HG03469 (cell line): ENCODE measurements around the gene B3GAT3.
"Not testable (repeated sequence)": the region's sequence is repeated elsewhere in the genome, so short reads cannot be mapped to it uniquely, and the experiment has no call there.

Experiments
- ATAC-seq: cut with Tn5 transposase; IDR thresholded peaks from one replicate; pipeline ENCODE4 v1.9.1; 2021; ENCODE audit warnings: mild to moderate bottlenecking, moderate library complexity, moderate number of reproducible peaks; ENCODE audit not compliant: unreplicated experiment

The B3GAT3 gene

DNA sequence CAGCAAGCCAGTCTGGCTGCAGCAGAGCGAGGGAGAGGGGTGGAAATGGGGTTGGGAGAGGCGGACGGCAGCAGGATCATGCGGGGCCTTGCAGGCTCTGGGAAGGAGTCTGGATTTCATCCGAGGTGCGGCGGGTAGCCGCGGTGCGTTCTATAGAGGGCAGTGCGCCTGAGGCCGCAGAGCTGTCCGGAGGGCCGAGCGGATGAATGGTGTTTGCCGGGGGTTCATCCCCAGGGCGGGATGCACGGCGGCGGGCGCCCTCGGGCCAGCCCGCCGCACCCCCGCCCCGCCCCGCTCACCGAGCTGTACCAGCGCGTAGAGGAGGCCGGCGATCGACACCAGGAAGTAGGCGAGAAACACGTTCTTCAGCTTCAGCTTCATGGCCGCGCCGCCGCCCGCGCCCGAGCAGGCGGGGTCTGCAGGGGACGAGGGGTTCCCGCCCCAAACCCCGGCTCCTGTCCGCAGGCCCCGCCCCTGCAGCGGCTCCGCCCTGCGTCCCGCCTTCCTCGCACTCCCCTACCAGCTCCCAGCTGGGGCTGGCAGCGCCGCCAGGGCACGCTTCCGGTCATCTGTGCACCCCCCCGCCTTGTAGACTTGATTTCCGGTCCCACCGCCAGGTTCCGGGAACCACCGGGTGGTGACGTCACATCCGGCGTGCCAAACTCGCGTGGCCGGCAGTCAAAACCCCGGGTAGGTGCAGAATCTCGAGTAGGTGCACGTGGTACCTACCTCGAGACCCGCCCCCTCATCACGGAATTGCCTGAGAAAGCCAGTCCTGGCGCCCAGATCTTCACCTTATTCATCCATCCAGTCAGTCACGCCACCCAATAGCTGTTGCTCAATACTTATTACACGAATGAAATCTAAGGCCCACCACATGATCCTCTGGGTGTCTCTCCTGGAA lies at the start of gene B3GAT3:
Gene B3GAT3, minus strand, starts transcription at position 420 of the 904 bp plus-strand sequence. Its CDS starts 39 bp downstream, at position 381.
- ATAC-seq: peak; percentile 84

DNA sequence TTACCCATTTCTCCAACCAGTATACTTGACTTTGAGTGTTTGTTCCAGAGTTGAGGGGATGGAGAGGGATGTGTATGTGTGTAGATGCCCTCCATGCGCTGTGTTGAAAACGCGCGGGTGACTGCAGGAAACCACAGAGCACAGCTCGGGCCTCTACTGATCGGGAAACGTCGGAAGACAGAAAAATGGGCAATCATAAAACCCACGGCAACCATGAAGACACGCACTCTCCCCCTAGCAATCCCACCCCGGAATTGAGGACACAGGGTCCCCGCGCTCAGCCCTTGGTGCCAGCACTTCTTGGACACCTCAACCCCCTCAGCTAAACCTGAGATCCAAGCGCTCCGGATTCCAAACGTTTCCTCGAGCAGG lies 49.4 kb upstream of the B3GAT3 start:
- ATAC-seq: no peak

DNA sequence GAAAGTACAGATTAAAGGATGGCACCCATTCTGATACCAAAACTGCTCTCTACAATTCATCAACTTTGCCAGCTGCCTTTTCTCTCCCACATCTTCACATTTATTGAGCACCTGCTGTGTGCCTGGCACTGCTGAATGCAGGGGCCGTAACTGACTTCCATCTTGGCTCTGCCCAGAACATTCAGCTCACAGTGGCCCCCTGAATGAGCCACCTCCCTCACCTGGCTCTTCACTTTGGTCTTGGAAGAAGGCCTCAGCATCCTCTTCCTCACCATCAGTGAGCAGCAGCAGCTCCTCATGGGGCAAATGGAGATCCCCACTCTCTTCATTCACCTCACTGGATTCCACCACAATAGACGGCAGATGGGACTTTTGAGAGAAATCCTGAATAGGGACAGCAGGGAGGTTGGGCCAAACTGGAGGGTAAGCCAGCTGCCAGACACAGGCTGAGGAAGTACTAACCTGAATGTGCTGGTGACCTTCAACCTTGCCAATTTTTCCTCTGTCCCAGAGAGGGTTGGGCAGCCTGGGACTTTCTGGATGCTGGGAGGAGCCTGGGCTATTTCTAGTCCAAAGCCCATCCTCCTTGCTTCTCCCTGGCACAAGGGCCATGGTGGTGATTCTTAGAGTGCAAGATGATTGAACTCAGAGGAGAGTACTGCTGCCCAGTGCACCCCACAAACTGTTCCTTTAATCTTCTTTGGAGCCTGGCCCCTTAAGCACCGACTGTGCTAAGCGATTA lies 47.8 kb upstream of the B3GAT3 start:
- no peak for ATAC-seq

DNA sequence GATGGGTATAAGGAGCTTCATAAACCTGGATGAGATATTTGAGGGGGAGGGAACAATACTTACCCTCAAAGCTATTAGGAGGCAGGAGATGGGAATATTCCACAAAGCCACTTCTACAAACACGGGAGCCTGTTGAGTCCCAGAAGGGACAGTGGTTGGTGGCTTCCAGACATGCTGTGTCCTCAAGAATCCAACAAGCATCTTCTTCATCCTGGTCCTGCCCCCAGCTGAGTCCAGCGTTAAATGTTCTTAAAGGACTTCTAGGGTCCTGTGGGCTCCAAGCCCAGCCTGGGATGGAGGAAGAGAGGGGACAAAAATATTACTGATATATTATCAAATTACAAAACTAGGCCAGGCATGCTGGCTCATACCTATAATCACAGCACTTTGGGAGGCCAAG lies 45.7 kb upstream of the B3GAT3 start:
- no peak for ATAC-seq

DNA sequence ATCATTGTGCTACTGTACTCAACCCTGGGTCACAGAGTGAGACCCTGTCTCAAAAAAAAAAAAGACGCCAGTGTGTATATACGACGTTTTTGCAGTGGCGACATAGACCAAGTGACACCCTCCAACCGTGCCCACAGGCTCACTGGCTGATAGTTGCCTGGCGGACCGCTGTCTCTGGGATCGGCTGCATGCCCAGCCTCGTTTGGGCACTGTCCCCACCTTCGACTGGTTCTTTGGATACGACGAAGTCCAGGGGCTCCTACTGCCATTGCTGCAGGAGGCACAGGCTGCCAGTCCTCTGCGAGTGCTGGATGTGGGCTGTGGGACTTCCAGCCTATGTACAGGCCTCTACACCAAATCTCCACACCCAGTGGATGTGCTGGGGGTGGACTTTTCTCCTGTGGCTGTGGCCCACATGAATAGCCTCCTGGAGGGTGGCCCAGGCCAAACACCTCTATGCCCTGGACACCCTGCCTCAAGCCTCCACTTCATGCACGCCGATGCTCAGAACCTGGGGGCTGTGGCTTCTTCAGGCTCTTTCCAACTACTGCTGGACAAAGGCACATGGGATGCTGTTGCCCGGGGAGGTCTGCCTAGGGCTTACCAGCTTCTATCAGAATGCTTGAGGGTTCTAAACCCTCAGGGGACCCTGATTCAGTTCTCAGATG lies 44.6 kb upstream of the B3GAT3 start:
- ATAC-seq: no peak

DNA sequence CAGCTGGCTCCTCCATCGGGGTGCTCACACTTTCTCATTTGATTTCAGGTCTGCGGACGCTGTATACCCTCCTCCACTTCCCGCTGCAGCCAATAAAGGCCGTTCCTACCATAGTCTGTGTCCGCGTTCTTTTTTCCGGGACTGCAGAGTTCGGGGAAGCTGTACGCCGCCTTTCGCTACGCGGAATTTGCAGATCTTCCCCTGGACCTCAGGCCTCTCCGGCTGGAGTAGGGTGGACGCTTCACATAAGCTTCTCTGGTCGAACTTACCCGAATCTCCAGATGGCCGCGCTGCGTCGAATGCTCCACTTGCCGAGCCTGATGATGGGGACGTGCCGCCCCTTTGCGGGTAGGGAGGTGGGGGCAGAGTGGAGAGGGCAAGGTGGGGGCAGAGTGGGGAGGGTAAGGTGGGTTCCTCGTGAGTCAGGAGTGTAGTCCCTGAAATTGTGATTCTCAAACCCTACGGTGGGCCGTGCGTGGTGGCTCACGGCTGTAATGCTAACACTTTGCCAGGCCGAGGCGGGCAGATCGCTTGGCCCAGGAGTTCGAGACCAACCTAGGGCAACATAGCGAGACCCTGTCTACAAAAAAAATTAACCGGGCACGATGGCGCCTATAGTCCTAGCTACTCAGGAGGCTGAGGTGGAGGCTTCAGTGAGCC lies 43.9 kb upstream of the B3GAT3 start:
- ATAC-seq: peak; percentile 9

DNA sequence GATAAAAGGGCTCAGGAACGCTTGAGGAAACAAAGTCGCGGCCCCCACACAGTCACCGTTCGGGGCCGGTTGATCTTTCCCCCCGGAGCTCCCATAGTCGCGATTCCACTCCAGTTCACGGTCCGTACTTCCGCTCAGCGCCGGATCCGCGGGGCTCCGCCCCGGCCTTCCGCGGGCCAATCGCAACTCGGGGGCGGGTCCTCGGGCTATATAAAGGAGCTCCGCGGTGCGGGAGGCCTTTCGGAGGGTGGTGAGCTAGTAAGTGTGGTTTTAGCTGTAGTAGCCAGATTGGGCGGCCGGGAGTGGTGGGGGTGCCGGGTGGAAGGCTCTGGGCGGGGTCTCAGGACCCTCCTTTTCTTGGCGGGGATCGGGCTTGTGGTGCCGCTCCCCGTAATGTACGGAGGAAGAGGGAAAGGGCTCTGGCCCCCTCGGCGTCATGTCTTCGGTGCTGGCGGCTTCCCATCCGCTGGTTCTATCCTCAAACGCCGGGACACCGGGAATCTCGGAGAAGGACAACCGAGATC lies 43.4 kb upstream of the B3GAT3 start, which contains the start of the genes C11orf98 and CSKMT:
Gene C11orf98, minus strand, starts transcription at position 136 of the 524 bp plus-strand sequence. Its CDS starts 41 bp downstream, at position 95.
Gene CSKMT, plus strand, starts transcription at position 238 of the 524 bp plus-strand sequence. CDS start 568 bp downstream, outside the sequence.
- peak; percentile 55 for ATAC-seq

DNA sequence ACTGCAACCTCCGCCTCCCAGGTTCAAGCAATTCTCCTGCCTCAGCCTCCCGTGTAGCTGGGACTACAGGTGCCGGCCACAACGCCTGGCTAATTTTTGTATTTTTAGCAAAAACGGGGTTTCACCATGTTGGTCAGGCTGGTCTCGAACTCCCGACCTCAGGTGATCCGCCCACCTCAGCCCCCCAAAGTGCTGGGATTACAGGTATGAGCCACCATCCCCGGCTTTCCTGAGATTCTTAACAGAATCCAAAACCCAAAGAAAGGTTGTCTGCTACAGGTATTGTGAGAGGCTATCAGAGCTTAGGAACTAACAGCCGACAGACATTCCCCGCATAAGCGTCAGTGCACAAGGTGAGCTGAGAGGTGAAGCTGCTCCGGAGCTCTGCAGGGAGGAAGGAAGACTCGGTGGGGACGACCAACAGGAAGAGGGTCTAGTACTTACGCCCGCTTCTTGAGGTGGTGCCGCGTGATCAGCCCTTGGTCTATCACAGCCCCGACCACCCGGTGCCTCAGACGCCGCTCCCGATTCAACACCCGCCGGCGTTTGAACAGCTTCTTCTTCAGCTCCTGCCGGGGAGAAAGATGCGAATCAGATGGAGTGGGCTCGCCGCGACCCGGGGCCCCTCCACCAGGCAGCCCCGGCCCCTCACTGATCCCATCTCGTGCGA lies 42.8 kb upstream of the B3GAT3 start:
- no peak for ATAC-seq

DNA sequence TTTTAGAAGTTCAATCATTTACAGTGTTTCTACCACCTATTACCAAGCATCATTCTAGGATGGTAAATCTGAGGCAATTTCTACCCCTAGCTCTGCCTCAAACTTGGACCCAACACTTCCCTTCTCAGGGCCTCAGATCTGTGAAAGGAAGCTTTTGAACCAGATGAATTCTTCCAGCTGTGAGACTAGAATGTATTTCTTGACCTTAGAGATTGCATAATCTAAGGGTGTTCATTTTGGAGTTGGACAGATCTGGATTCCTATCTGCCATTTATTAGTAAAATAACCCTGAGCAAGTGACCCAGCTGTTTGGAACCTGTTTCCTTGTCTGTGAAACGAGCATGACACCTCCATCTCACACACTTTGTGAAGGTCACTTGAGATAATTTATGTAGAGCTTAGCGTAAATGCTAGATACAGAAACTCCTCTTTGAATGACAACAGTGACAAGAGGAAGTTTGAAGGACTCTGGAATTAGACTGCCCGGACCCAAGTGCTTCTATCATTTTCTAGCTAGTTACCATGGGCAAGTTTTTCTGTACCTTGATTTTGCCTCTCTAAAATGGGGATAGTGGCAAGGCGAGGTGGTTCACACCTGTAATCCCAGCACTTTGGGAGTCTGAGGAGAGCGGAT lies 35.1 kb upstream of the B3GAT3 start:
- ATAC-seq: no peak

DNA sequence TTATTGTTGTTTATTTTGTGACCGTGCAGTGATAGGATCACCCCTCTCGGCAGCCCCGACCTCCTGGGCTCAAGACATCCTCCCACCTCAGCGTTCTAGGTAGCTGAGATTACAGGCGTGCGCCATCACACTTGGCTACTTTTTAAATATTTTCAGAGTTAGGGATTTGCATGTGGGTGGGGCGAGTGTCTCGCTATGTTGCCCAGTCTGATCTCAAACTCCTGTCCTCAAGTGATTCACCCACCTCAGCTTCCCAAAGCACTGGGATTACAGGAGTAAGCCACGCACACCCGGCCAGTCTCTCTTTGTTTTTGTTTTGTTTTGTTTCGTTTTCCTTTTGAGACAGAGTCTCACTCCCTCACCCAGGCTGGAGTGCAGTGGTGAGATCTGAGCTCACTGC lies 32.5 kb upstream of the B3GAT3 start:
- no peak for ATAC-seq

DNA sequence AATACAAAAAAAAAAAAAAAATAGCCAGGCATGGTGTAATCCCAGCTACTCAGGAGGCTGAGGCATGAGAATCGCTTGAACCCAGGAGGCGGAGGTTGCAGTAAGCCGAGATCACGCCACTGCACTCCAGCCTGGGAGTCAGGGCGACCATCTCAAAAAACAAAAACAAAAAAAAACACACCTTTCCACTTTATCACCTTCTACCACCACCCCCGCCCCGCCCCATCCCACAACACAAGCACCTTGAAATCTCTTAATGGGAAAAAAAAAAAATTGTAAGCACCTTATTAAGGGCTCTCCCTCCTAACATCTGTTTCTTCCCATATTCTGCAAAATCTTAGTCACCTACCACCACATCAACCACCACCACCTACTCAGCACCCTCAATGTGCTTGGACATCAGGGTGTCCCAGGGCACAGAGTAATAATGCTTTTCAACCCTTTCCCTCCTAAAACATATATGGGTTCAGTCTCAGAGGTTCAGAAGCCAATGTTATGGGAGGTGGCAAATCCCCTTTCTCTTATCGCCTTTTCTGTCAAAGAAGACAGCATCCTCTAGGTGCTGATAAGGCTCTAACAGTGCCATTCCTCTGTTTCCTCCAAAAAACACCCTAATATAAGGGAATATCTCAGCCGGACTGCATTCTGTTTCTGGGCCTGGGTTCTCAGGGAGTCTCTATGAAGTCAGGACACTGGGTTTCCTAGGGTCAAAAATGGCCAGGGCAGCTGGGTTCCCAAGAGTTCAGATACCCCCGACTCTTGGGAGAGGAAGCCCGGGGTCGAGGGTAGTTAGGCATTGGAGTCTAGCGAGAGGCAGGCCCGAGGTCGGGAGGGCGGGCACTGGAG lies 30.6 kb upstream of the B3GAT3 start:
- no peak for ATAC-seq

DNA sequence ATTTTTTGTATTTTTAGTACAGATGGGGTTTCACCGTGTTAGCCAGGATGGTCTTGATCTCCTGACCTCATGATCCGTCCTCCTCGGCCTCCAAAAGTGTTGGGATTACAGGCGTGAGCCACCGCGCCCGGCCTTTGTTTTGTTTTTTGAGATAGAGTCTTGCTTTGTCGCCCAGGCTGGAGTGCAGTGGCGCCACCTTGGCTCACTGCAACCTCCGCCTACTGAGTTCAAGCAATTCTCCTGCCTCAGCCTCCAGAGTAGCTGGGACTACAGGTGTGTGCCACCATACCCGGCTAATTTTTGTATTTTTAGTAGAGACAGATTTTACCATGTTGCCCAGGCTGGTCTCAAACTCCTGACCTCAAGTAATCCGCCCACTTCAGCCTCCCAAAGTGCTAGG lies 28.5 kb upstream of the B3GAT3 start:
- ATAC-seq: not testable (repeated sequence)

DNA sequence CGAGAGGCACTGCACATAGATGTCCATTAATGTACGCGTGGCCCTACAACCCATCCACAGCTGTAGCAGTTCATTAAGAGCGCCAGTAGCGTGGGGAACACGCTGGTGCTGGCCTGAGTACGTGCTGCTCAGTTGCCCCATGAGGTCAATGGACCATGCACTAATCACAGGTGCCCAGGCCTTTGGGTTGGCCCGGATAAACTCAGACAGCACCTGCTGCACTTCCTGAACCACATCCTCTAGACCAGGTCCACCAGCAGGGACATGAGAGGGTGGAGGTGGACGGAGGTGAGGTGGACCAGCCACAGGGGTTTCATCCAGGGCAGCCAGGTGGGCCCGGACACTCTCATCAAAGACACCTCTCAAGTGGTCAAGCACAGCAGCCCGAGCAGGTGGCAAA lies 27.7 kb upstream of the B3GAT3 start:
- no peak for ATAC-seq

DNA sequence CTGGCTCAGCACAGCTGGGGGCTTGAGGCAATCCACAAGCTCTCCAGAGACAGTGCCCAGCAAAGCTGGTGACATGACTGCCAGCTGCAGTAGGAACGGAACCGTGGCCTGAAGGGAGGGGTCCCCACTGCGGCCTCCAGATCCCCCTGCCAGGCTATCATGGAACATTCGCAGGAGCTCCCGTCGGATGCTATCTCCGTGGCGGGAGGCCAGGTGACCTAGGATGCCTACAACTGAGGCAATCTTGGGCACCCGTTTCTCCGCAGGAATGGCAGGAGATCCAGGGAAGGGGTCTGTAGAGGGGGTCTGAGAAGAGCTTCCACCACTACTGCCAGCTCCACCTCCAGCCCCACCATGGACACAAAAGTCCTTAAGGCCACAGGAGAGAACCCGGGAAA lies 27.2 kb upstream of the B3GAT3 start:
- no peak for ATAC-seq

DNA sequence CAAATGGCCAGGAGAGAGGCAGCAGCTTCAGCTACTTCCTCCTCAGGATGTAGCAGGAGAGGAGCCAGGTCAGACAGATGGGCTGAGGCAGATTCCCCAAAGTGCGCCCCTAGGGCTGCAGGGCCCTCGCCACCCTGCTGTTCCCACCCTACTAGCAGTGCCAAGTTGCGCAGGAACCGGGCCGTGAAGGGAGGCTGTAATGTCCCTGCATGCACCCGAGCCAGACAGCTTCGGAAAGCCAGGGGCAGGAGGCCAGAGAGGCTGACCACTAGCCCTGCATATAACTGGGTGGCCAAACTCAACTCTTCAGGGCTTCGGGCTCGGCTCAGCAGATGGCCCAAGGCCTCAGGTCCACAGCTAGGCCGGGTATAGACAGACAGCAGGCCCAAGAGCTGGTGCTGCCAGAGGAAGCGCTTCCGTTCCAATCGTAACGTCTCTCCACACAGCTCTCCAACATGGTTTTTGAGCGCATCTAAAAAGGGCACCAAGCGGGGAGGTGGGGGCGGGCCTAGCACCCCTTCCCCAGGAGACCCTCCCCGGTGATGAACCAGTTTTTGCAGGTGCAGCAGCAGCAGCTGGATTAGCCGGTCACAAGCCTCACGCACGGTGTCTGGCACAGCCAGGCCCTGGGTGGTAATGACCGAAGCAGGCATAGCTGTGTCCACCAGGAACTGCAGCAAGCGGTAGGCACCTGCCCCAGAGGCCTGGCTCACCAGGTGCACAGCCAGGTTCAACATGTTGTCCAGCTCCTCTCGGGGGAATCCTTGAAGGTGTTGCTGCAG lies 26.6 kb upstream of the B3GAT3 start:
- no peak for ATAC-seq

DNA sequence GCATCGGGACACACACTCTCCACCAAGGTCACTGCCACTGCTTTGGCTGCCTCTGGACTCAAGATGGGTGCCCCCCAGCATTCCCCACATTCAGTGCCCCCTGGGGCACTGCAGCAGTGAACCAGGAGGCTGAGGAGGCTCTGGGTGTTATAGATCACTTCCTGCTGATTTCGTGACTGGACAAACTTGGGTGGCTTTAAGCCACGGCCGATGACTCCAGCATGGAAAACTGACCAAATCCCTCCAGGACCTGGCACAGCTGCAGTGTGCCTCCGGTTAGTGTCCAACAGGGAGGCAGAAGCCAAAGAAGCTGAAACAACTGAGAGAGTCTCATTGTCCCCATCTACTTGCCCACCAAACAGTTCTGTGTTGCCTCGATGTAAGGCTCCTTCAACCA lies 25.8 kb upstream of the B3GAT3 start:
- no peak for ATAC-seq

DNA sequence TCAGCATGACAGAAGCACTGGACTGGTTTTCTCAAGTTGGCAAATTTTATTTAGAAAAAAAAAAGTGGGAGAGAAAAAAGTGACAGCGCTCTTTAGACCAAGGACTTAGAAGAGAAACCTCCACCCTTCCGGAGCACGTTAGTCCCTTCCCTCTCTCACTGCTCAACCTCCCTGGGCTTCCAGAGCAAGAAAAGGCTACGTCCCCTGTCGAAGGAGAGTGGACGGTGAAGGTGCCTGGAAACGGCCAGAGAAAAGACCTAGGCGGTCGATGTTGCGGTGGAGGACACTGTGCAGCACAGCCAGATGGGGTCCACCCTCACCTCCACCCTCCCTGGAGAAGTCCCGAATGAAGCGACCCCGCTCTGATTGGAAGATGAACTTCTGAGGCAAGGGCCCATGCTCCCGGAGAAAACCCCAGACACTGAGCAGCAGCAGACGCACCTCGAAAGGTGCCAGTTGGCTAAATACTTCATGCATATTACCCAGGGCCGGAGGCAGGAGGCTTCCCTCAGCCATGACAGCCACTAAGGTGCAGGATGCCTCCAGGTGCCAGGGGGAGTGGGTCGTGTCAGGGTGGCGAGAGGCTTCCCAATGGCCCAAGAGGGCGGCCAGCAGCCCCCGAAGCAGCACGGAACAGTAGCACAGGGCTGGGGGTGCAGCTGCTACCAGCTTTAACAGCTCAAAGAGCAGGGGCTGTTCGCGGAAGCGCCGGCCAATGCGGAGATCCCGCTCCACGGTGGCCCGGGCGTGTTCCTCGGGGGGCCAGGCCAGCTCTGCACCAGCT lies 25.2 kb upstream of the B3GAT3 start:
- no peak for ATAC-seq
